Erythroblast (primary cell): ENCODE measurements around the gene HK3.

Experiments
- DNase-seq, 2 experiments: peaks; one replicate each; lab custom pipeline; 2025; lab: John Stamatoyannopoulos, UW
- GATA1 ChIP-seq: IDR thresholded peaks from 2 replicates; pipeline ENCODE4 v1.6.1; 2011; ENCODE audit warnings: low read depth, mild to moderate bottlenecking, control low read depth, low read length, moderate library complexity
- POLR2A ChIP-seq: IDR thresholded peaks from 2 replicates; pipeline ENCODE4 v1.6.1; 2011; ENCODE audit warnings: mild to moderate bottlenecking, low read length

HK3 gene

GRCh38 chr5:176835918-176836317 lies 63.2 kb downstream of the HK3 start:
- TF ChIP-seq POLR2A, result no peak
- no peak for TF ChIP-seq GATA1
- DNase-seq, result no peak

- DNase-seq, result no peak
Measured at GRCh38 chr5:176833286-176833685, 65.9 kb downstream of the HK3 start.

GRCh38 chr5:176832162-176832561 lies 67.0 kb downstream of the HK3 start:
- no peak for TF ChIP-seq GATA1

More at GRCh38 chr5:176833286-176833685, 65.9 kb downstream of the HK3 start:
- TF ChIP-seq POLR2A (no peak), GATA1 (no peak)

GRCh38 chr5:176831425-176831824 lies 67.7 kb downstream of the HK3 start:
- no peak for DNase-seq
- TF ChIP-seq POLR2A (no peak), GATA1 (no peak)

More at GRCh38 chr5:176832162-176832561, 67.0 kb downstream of the HK3 start:
- DNase-seq, result no peak

- DNase-seq, result no peak
- TF ChIP-seq GATA1 (no peak), POLR2A (no peak)
Measured at GRCh38 chr5:176830995-176831423, 68.1 kb downstream of the HK3 start.
